Lung (tissue), 12 donors: Measurements from ENCODE around the gene C1orf56. TPM values are rescaled to one million over a fixed set of nuclear protein-coding genes. Genes with fewer than 3 reads are reported as not detected.

ENCODE experiments used
- ATAC-seq: fragments of 200-7000 bp; cut with Tn5 transposase; one replicate; pipeline ENCODE4 v1.9.1; 2020; ENCODE audit warnings: moderate number of reproducible peaks; ENCODE audit not compliant: insufficient read depth, low FRiP score
- DNase-seq, 3 donors: peaks; one replicate each; pipeline ENCODE4 v3.0.0-alpha.2; 2013 to 2017
- H3K27ac ChIP-seq, 2 donors: one replicate each; pipeline ENCODE4 v1.5.1; 2013; ENCODE audit warnings: mild to moderate bottlenecking in 2 of 2, moderate library complexity in 2 of 2, control low read depth in 1 of 2, inconsistent platforms in 1 of 2, low read depth in 1 of 2, low read length in 1 of 2
- H3K27me3 ChIP-seq, 3 donors: one replicate each; pipeline ENCODE4 v1.5.1; 2013; ENCODE audit warnings: low read length in 2 of 3; ENCODE audit not compliant: control insufficient read depth in 3 of 3, insufficient read depth in 3 of 3
- H3K36me3 ChIP-seq, 4 donors: one replicate each; pipeline ENCODE4 v1.5.1; 2013; ENCODE audit warnings: low read length in 4 of 4, mild to moderate bottlenecking in 1 of 4, moderate library complexity in 1 of 4; ENCODE audit not compliant: control insufficient read depth in 4 of 4, insufficient read depth in 4 of 4
- H3K4me1 ChIP-seq, 5 donors: one replicate each; pipeline ENCODE4 v1.5.1; 2013; ENCODE audit warnings: low read length in 5 of 5, mild to moderate bottlenecking in 2 of 5, moderate library complexity in 1 of 5; ENCODE audit not compliant: control insufficient read depth in 5 of 5, insufficient read depth in 5 of 5
- H3K4me3 ChIP-seq: one replicate; pipeline ENCODE4 v1.5.1; 2013; ENCODE audit warnings: mild to moderate bottlenecking, control low read depth, moderate library complexity
- H3K9ac ChIP-seq, 2 donors: one replicate each; pipeline ENCODE4 v1.5.1; 2013; ENCODE audit warnings: low read length in 2 of 2, control low read depth in 1 of 2; ENCODE audit not compliant: insufficient read depth in 1 of 2
- H3K9me3 ChIP-seq, 4 donors: one replicate each; pipeline ENCODE4 v1.5.1; 2013; ENCODE audit warnings: low read length in 3 of 4, mild to moderate bottlenecking in 1 of 4, moderate library complexity in 1 of 4; ENCODE audit not compliant: control insufficient read depth in 4 of 4, insufficient read depth in 3 of 4
- WGBS, 2 donors: extraction: QIAGEN DNeasy Blood & Tissue Kit; methylation state at CpG; one replicate each; pipeline ENCODE4 v1.1.7; 2013; 5-methylcytosine and 5-hydroxymethylcytosine counted together
- polyA plus RNA-seq, 2 donors: library from polyadenylated mRNA; stranded (reverse); fragments of 200-250 nt; gene quantifications; one replicate each; pipeline ENCODE4 v1.2.1, GENCODE V29; 2013
- total RNA-seq, 2 donors: library from RNA; depleted of rRNA in 1 of 2; stranded (reverse); fragments of >200 nt in 1 of 2; gene quantifications; one replicate each; pipeline ENCODE4 v1.2.1, GENCODE V29; 2014 to 2021
- TF ChIP-seq, protein P1 (sequence below): IDR thresholded peaks from 2 replicates; pipeline ENCODE4 v1.5.1; 2012; ENCODE audit warnings: mild to moderate bottlenecking; ENCODE audit errors: control extremely low read depth, extremely low read depth
- donor health status: control.
- donor health status: control.
- donor health status: Bipolar disorder and iron deficiency.
- donor health status: healthy.
- donor health status: DM: yes; HTN: yes; CAD: no.

C1orf56 gene
- total and polyA plus RNA-seq, 4 donors: 2.3 to 4.9 (median 3.9) TPM

DNA sequence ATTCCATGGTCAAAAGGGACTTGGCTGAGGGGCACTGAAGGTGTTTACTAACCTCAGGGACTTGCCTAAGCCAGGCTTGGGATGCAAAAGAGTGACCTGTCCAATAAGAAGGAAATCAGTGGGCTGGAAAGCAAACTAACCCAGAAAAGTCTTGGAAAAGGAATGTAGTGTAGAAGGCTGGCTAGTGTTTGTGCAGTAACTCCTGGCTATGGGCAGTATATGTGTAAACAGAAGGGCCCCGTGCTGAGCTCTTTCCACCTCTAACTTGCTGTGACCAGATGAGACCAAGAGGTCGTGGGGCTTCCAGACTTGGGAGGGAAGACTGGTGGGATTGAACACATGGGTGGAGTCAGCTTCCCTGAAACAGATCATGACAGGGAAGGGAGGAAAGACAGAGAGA, 44.9 kb upstream of the C1orf56 start:
- Histone ChIP-seq H3K36me3 (peaks cover 13 to 25% (median 22%) of the 10 kb centered on the region in 4 donors), H3K9me3 (no peaks in the 10 kb centered on the region), H3K9ac (peak overlapping the region in 1 of 2 donors; percentile 65), H3K4me1 (peaks cover 5 to 33% (median 14%) of the 10 kb centered on the region in 5 donors), H3K27me3 (no peaks in the 10 kb centered on the region), H3K4me3 (no peak overlapping the region), H3K27ac (peak overlapping the region in 1 of 2 donors; percentile 46)
- TF ChIP-seq, protein P1, sequence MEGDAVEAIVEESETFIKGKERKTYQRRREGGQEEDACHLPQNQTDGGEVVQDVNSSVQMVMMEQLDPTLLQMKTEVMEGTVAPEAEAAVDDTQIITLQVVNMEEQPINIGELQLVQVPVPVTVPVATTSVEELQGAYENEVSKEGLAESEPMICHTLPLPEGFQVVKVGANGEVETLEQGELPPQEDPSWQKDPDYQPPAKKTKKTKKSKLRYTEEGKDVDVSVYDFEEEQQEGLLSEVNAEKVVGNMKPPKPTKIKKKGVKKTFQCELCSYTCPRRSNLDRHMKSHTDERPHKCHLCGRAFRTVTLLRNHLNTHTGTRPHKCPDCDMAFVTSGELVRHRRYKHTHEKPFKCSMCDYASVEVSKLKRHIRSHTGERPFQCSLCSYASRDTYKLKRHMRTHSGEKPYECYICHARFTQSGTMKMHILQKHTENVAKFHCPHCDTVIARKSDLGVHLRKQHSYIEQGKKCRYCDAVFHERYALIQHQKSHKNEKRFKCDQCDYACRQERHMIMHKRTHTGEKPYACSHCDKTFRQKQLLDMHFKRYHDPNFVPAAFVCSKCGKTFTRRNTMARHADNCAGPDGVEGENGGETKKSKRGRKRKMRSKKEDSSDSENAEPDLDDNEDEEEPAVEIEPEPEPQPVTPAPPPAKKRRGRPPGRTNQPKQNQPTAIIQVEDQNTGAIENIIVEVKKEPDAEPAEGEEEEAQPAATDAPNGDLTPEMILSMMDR: no peak
- DNase-seq (no peak), ATAC-seq (no peak)
- 33 to 65% methylated on average over 2 of the region's 2 CpGs for WGBS, 2 donors

DNA sequence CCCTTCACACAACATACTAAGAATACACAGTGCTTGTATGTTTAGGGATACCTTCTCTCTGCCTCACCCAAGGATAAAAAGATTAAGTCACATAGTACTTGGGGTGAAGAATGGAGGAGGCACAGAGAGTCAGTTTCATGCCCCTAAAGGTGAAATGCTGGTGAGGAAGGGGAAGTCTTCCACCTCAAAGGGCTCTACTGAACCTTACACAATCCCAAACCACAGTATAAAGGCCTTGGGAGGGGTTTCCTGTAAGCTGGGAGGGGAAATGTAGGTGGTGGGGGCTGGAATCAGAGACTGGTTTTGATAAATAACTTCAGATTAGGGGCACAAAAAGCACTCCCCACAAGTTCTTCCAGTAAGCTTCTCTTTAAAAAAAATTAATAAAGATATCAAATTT, 44.4 kb upstream of the C1orf56 start:
- TF ChIP-seq, protein P1: no peak
- no peak for DNase-seq
- peak overlapping the region in 1 of 2 donors; percentile 65 for H3K9ac ChIP-seq

DNA sequence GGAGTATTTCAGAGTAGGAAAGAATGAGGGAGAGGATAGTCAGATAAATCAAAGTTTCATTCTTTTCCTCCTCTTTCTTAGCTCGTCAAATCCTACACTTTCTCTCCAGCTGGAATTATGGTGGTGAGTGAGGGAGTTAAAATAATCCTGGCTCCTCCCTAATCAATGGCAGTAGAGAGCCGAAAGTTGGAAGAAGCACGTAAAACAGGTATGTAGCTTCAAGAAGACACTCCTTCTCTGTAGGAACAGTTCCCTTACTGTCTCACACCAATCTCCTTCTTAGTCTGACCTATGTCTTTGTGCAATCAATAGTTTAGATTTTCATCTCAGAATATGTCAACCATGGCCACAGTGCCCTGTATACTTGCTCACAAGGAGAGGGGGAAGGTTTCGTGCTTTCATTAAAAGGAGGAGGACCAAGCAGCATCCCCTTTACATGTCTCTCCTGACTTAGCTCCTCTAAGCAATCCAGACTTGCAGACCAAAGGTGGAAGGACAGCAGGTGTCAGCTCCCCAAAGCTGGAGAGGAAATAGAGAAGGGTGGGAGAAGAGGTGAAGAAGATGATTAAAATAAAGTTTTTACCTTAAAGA, 41.7 kb upstream of the C1orf56 start:
- Histone ChIP-seq H3K27ac (peak overlapping the region; percentile 92), H3K27me3 (no peaks in the 10 kb centered on the region), H3K36me3 (peaks cover 2 to 14% (median 4%) of the 10 kb centered on the region in 4 donors), H3K9ac (peak overlapping the region; percentile 90), H3K4me1 (peaks cover 9 to 49% (median 18%) of the 10 kb centered on the region in 5 donors), H3K9me3 (no peaks in the 10 kb centered on the region), H3K4me3 (peak overlapping the region; percentile 53)
- TF ChIP-seq, protein P1: no peak
- ATAC-seq: no peak
- 12 to 40% methylated on average over 4 of the region's 4 CpGs for WGBS, 2 donors
- peak in 1 of 3 donors; percentile 36 for DNase-seq

More for the DNA sequence above, 44.4 kb upstream of the C1orf56 start:
- no peaks in the 10 kb centered on the region for H3K9me3 ChIP-seq
- no peak overlapping the region for H3K27ac ChIP-seq
- peaks cover 7 to 37% (median 18%) of the 10 kb centered on the region in 5 donors for H3K4me1 ChIP-seq
- H3K27me3 ChIP-seq: no peaks in the 10 kb centered on the region
- H3K4me3 ChIP-seq: no peak overlapping the region
- peaks cover 13 to 24% (median 18%) of the 10 kb centered on the region in 4 donors for H3K36me3 ChIP-seq
- no peak for ATAC-seq
